Chondrocyte (in vitro differentiated cells): Measurements from ENCODE around the gene PGLYRP3. TPM values are rescaled to one million over a fixed set of nuclear protein-coding genes. Genes with fewer than 3 reads are reported as not detected.

Experiments used
- DNase-seq: peaks from one replicate; pipeline ENCODE4 v3.0.0; 2021; ENCODE audit warnings: mixed read lengths, low spot score
- H3K27ac Mint-ChIP-seq: one replicate; pipeline ENCODE4 v1.8.0; 2021; ENCODE audit warnings: mild to moderate bottlenecking, moderate library complexity, mixed read lengths; ENCODE audit not compliant: unreplicated experiment
- H3K27me3 Mint-ChIP-seq: 2 replicates; pipeline ENCODE4 v1.8.0; 2021; ENCODE audit warnings: low read depth, mixed read lengths
- H3K36me3 Mint-ChIP-seq: 2 replicates; pipeline ENCODE4 v1.8.0; 2021; ENCODE audit warnings: low read depth, mixed read lengths
- H3K4me1 Mint-ChIP-seq: 2 replicates; pipeline ENCODE4 v1.8.0; 2021; ENCODE audit warnings: low read depth, mild to moderate bottlenecking, mixed read lengths
- H3K4me3 Mint-ChIP-seq: one replicate; pipeline ENCODE4 v1.8.0; 2021; ENCODE audit warnings: mild to moderate bottlenecking, moderate library complexity, mixed read lengths; ENCODE audit not compliant: unreplicated experiment
- H3K9me3 Mint-ChIP-seq: 2 replicates; pipeline ENCODE4 v1.8.0; 2021; ENCODE audit warnings: low read depth, mixed read lengths
- CTCF ChIP-seq: fragments of 200-600 bp; sonication (generic); IDR thresholded peaks from 2 replicates; pipeline ENCODE4 v1.5.0; 2021; ENCODE audit warnings: antibody characterized with exemption, mild to moderate bottlenecking, moderate library complexity
- total RNA-seq: library from RNA; stranded (reverse); gene quantifications from 3 replicates; pipeline ENCODE4 v1.2.1, GENCODE V29; 2021

The PGLYRP3 gene
- total RNA-seq, 1 donor from 2014 or later: not detected

GRCh38 chr1:153341431-153341934 is 28.7 kb upstream of the PGLYRP3 start:
- Mint-ChIP-seq H3K36me3 (no peaks in the 10 kb centered on the region), H3K9me3 (no peaks in the 10 kb centered on the region), H3K4me1 (no peaks in the 10 kb centered on the region), H3K27me3 (peaks cover 40% of the 10 kb centered on the region), H3K27ac (no peak overlapping the region), H3K4me3 (no peak overlapping the region)
- TF ChIP-seq CTCF: no peak
- no peak for DNase-seq

GRCh38 chr1:153340356-153340755 is 27.6 kb upstream of the PGLYRP3 start:
- Mint-ChIP-seq H3K27ac (no peak overlapping the region), H3K4me3 (no peak overlapping the region), H3K9me3 (no peaks in the 10 kb centered on the region), H3K4me1 (no peaks in the 10 kb centered on the region), H3K27me3 (peaks cover 33% of the 10 kb centered on the region), H3K36me3 (no peaks in the 10 kb centered on the region)
- no peak for DNase-seq
- no peak for TF ChIP-seq CTCF

GRCh38 chr1:153339802-153340201 is 27.1 kb upstream of the PGLYRP3 start:
- no peak overlapping the region for H3K4me3 Mint-ChIP-seq
- no peaks in the 10 kb centered on the region for H3K4me1 Mint-ChIP-seq
- no peaks in the 10 kb centered on the region for H3K9me3 Mint-ChIP-seq
- H3K36me3 Mint-ChIP-seq: no peaks in the 10 kb centered on the region
- no peak for DNase-seq
- no peak for TF ChIP-seq CTCF
- no peak overlapping the region for H3K27ac Mint-ChIP-seq
- peaks cover 33% of the 10 kb centered on the region for H3K27me3 Mint-ChIP-seq

GRCh38 chr1:153337980-153338853 is 25.5 kb upstream of the PGLYRP3 start:
- Mint-ChIP-seq H3K9me3 (no peaks in the 10 kb centered on the region), H3K4me3 (no peak overlapping the region), H3K4me1 (no peaks in the 10 kb centered on the region), H3K27ac (no peak overlapping the region), H3K36me3 (no peaks in the 10 kb centered on the region), H3K27me3 (peaks cover 21% of the 10 kb centered on the region)
- TF ChIP-seq CTCF: no peak
- DNase-seq: no peak

- Mint-ChIP-seq H3K9me3 (peaks cover 12% of the 10 kb centered on the region), H3K36me3 (no peaks in the 10 kb centered on the region), H3K4me3 (no peak overlapping the region), H3K27me3 (peaks cover 10% of the 10 kb centered on the region), H3K4me1 (no peaks in the 10 kb centered on the region), H3K27ac (no peak overlapping the region)
- no peak for DNase-seq
- no peak for TF ChIP-seq CTCF
These were observed 23.9 kb upstream of the PGLYRP3 start for GRCh38 chr1:153336650-153337049.
